ENCODE results near the gene GK. TPM values are rescaled to one million over a fixed set of nuclear protein-coding genes. Genes with fewer than 3 reads are reported as not detected.

Gene GK
- total RNA-seq, 4 donors from 2014 or later, result 0.15 to 5.7 (median 2.9) TPM

- DNase-seq (no peak), ATAC-seq (no peak)
- Histone ChIP-seq H3K27ac (no peak overlapping the region), H3K4me3 (no peak overlapping the region), H3K4me1 (no peaks in the 10 kb centered on the region), H3K36me3 (no peaks in the 10 kb centered on the region), H3K9me3 (no peaks in the 10 kb centered on the region), H3K27me3 (no peaks in the 10 kb centered on the region)
- TF ChIP-seq POLR2A (IDR thresholded peaks at IDR 0.05) (no peak), CTCF (IDR thresholded peaks at IDR 0.05 in 4 of 5, conservative IDR thresholded peaks at IDR 0.05 in 1 of 5) (no peak)
- intact Hi-C loops (cut with DNase I; ENCODE audit: low total_unique reads) (no loop called here), in situ Hi-C loops (cut with MboI; ENCODE audit: low sequenced_read_pairs in 4 of 4) (no loop called here)
Measured at GRCh38 chrX:30777575-30777974, 124.4 kb downstream of the GK start.

- in situ Hi-C loops (cut with MboI; ENCODE audit: low sequenced_read_pairs in 4 of 4), result no loop called here
- intact Hi-C loops (cut with DNase I; ENCODE audit: low total_unique reads), result no loop called here
- TF ChIP-seq CTCF (IDR thresholded peaks at IDR 0.05 in 4 of 5, conservative IDR thresholded peaks at IDR 0.05 in 1 of 5) (no peak), POLR2A (IDR thresholded peaks at IDR 0.05) (no peak)
- no peaks in the 10 kb centered on the region for H3K4me1 ChIP-seq
- DNase-seq (no peak), ATAC-seq (no peak)
- no peaks in the 10 kb centered on the region for H3K36me3 ChIP-seq
- no peaks in the 10 kb centered on the region for H3K9me3 ChIP-seq
- H3K27ac ChIP-seq, result no peak overlapping the region
- no peak overlapping the region for H3K4me3 ChIP-seq
- no peaks in the 10 kb centered on the region for H3K27me3 ChIP-seq
Measured at GRCh38 chrX:30779453-30780030, 126.3 kb downstream of the GK start.

Other genes starting within 250 kb of the GK start
- gene TASL, start 75.7 kb upstream of the GK start, total RNA-seq, result under 1 TPM in 2 of 4 donors, not detected in 2; 0.13 to 0.49 TPM
- 10 to 100 TPM in 3 of 4 donors, 1 to 10 TPM in 1; 9.7 to 25.8 (median 19.2) TPM for gene TAB3, start 235.8 kb downstream of the GK start, total RNA-seq